WTC11 (cell line): ENCODE data around the gene SLC9A3. TPM values are rescaled to one million over a fixed set of nuclear protein-coding genes. Genes with fewer than 3 reads are reported as not detected.

Experiments used
- AFF4 ChIP-seq: sonication (generic); formaldehyde crosslinking; IDR thresholded peaks from 2 replicates; pipeline ENCODE4 v1.8.1; 2023; ENCODE audit warnings: mild to moderate bottlenecking, missing genetic modification reagents, borderline replicate concordance
- AR ChIP-seq: fragments of 250-450 bp; sonication (Bioruptor Pico); IDR thresholded peaks from 2 replicates; pipeline ENCODE4 v1.9.0; 2021; ENCODE audit warnings: mild to moderate bottlenecking
- CREB1 ChIP-seq: sonication (generic); formaldehyde crosslinking; IDR thresholded peaks from 2 replicates; pipeline ENCODE4 v1.8.0; 2023; ENCODE audit warnings: mild to moderate bottlenecking, missing genetic modification reagents
- ESRRA ChIP-seq: sonication (generic); formaldehyde crosslinking; IDR thresholded peaks from 2 replicates; pipeline ENCODE4 v1.8.1; 2022; ENCODE audit warnings: mild to moderate bottlenecking, missing genetic modification reagents, borderline replicate concordance
- FOXJ3 ChIP-seq: sonication (generic); formaldehyde crosslinking; IDR thresholded peaks from 2 replicates; pipeline ENCODE4 v1.9.0; 2021; ENCODE audit warnings: missing genetic modification reagents, mild to moderate bottlenecking, borderline replicate concordance
- FOXK1 ChIP-seq: sonication (generic); formaldehyde crosslinking; IDR thresholded peaks from 2 replicates; pipeline ENCODE4 v1.8.0; 2022; ENCODE audit warnings: mild to moderate bottlenecking, moderate library complexity, missing genetic modification reagents
- FOXP4 ChIP-seq: sonication (generic); formaldehyde crosslinking; IDR thresholded peaks from 2 replicates; pipeline ENCODE4 v1.8.0; 2022; ENCODE audit warnings: mild to moderate bottlenecking, missing genetic modification reagents
- HMGA2 ChIP-seq: fragments of 250-450 bp; sonication (Bioruptor Pico); IDR thresholded peaks from 2 replicates; pipeline ENCODE4 v1.4.0; 2021; ENCODE audit warnings: mild to moderate bottlenecking, moderate library complexity
- JAZF1 ChIP-seq: fragments of 250-450 bp; sonication (Bioruptor Pico); IDR thresholded peaks from 2 replicates; pipeline ENCODE4 v1.9.0; 2021; ENCODE audit warnings: moderate library complexity, mild to moderate bottlenecking, inconsistent platforms
- MAX ChIP-seq: sonication (generic); formaldehyde crosslinking; IDR thresholded peaks from 2 replicates; pipeline ENCODE4 v1.8.0; 2022; ENCODE audit warnings: mild to moderate bottlenecking, missing genetic modification reagents
- MLX ChIP-seq: sonication (generic); formaldehyde crosslinking; IDR thresholded peaks from 2 replicates; pipeline ENCODE4 v1.8.1; 2023; ENCODE audit warnings: mild to moderate bottlenecking, missing genetic modification reagents, moderate library complexity
- NFE2L1 ChIP-seq: sonication (generic); formaldehyde crosslinking; IDR thresholded peaks from 2 replicates; pipeline ENCODE4 v1.8.1; 2023; ENCODE audit warnings: missing genetic modification reagents
- NR1H2 ChIP-seq: sonication (generic); formaldehyde crosslinking; IDR thresholded peaks from 2 replicates; pipeline ENCODE4 v1.9.0; 2021; ENCODE audit warnings: mild to moderate bottlenecking, moderate library complexity, missing genetic modification reagents
- NR2C2 ChIP-seq: sonication (generic); formaldehyde crosslinking; IDR thresholded peaks from 2 replicates; pipeline ENCODE4 v1.8.0; 2022; ENCODE audit warnings: mild to moderate bottlenecking, missing genetic modification reagents
- SMAD3 ChIP-seq: sonication (generic); formaldehyde crosslinking; IDR thresholded peaks from 2 replicates; pipeline ENCODE4 v1.8.0; 2022; ENCODE audit warnings: missing genetic modification reagents, mild to moderate bottlenecking, borderline replicate concordance
- USF1 ChIP-seq: sonication (generic); formaldehyde crosslinking; IDR thresholded peaks from 2 replicates; pipeline ENCODE4 v1.8.0; 2022; ENCODE audit warnings: mild to moderate bottlenecking, missing genetic modification reagents
- ZMAT4 ChIP-seq: fragments of 250-450 bp; sonication (Bioruptor Pico); IDR thresholded peaks from 2 replicates; pipeline ENCODE4 v1.9.0; 2021; ENCODE audit warnings: mild to moderate bottlenecking
- ZNF138 ChIP-seq: sonication (generic); formaldehyde crosslinking; conservative IDR thresholded peaks from 2 replicates; pipeline ENCODE4 v1.8.1; 2022; ENCODE audit warnings: mild to moderate bottlenecking, moderate library complexity, missing genetic modification reagents
- ZNF219 ChIP-seq: sonication (generic); formaldehyde crosslinking; IDR thresholded peaks from 2 replicates; pipeline ENCODE4 v1.8.0; 2023; ENCODE audit warnings: missing genetic modification reagents, mild to moderate bottlenecking, borderline replicate concordance
- ZNF317 ChIP-seq: sonication (generic); formaldehyde crosslinking; IDR thresholded peaks from 2 replicates; pipeline ENCODE4 v1.8.1; 2023; ENCODE audit warnings: low read depth, mild to moderate bottlenecking, moderate library complexity, missing genetic modification reagents, borderline replicate concordance
- ZNF396 ChIP-seq: fragments of 250-450 bp; sonication (Bioruptor Pico); IDR thresholded peaks from 2 replicates; pipeline ENCODE4 v1.8.0; 2021; ENCODE audit warnings: mild to moderate bottlenecking, moderate library complexity, borderline replicate concordance
- ZNF416 ChIP-seq: fragments of 250-450 bp; sonication (Bioruptor Pico); IDR thresholded peaks from 2 replicates; pipeline ENCODE4 v1.9.0; 2021; ENCODE audit warnings: mild to moderate bottlenecking, inconsistent platforms
- ZNF512 ChIP-seq: sonication (generic); formaldehyde crosslinking; IDR thresholded peaks from 2 replicates; pipeline ENCODE4 v1.8.1; 2022; ENCODE audit warnings: missing genetic modification reagents, borderline replicate concordance
- ZNF671 ChIP-seq: fragments of 250-450 bp; sonication (Bioruptor Pico); IDR thresholded peaks from 2 replicates; pipeline ENCODE4 v1.8.0; 2021; ENCODE audit warnings: mild to moderate bottlenecking
- total RNA-seq: library from RNA; stranded (reverse); gene quantifications from 3 replicates; pipeline ENCODE4 v1.2.3, GENCODE V29; 2021

The SLC9A3 gene
- total RNA-seq, 1 experiment from 2014 or later, result 1.6 TPM

GRCh38 chr5:472656-473550 lies 51.3 kb downstream of the SLC9A3 start (continued):
- no peak for TF ChIP-seq ZNF512 (CRISPR knock-in tag)
- peak; percentile 96; the same call in 1 of the 2 replicates for TF ChIP-seq MAX
- TF ChIP-seq ZNF396 (CRISPR knock-in tag), result no peak
- peak; percentile 94; the same call in 1 of the 2 replicates for TF ChIP-seq ZNF219
- peak; percentile 93 for TF ChIP-seq ZNF138 (CRISPR knock-in tag)
- TF ChIP-seq USF1, result peak; percentile 69
- no peak for TF ChIP-seq ZMAT4 (CRISPR knock-in tag)
- TF ChIP-seq AR (CRISPR knock-in tag), result no peak
- TF ChIP-seq FOXK1 (CRISPR knock-in tag), result peak; percentile 93; the same call in 1 of the 2 replicates
- peak; percentile 98 for TF ChIP-seq ESRRA (CRISPR knock-in tag)
- TF ChIP-seq SMAD3 (CRISPR knock-in tag), result peak; percentile 95
- TF ChIP-seq MLX (CRISPR knock-in tag), result peak; percentile 89
- peak; percentile 73; the same call in 1 of the 2 replicates for TF ChIP-seq ZNF317
- TF ChIP-seq ZNF671, result no peak
- TF ChIP-seq NR1H2 (CRISPR knock-in tag), result peak; percentile 83; the same call in 1 of the 2 replicates
- TF ChIP-seq FOXP4, result peak; percentile 99
- peak; percentile 51; the same call in 1 of the 2 replicates for TF ChIP-seq AFF4 (CRISPR knock-in tag)
- no peak for TF ChIP-seq JAZF1 (CRISPR knock-in tag)
- TF ChIP-seq ZNF416 (CRISPR knock-in tag), result no peak
- peak; percentile 88 for TF ChIP-seq CREB1
- TF ChIP-seq HMGA2 (CRISPR knock-in tag), result no peak
- peak; percentile 85 for TF ChIP-seq NR2C2 (CRISPR knock-in tag)
- TF ChIP-seq FOXJ3 (CRISPR knock-in tag), result 0 out of 2 replicates have a peak, but pooled peaks have one; percentile 44
- peak; percentile 96 for TF ChIP-seq NFE2L1
